ENCODE results near the gene ADAMTS2.
"Not testable (repeated sequence)": the region's sequence is repeated elsewhere in the genome, so short reads cannot be mapped to it uniquely, and the experiment has no call there.

ADAMTS2 gene

GRCh38 chr5:179287071-179287470 lies 58.2 kb downstream of the ADAMTS2 start:
- H3K4me1 ChIP-seq (ENCODE audit: control insufficient read depth in 1 of 2, insufficient read depth in 2 of 2, low read length in 2 of 2), result peaks cover 0 to 5% of the 10 kb centered on the region in 2 donors
- H3K36me3 ChIP-seq (ENCODE audit: control insufficient read depth in 1 of 2, insufficient read depth in 2 of 2, low read length in 2 of 2), result no peaks in the 10 kb centered on the region
- no peaks in the 10 kb centered on the region for H3K27me3 ChIP-seq (ENCODE audit: low read depth, low read length)
- no peak overlapping the region for H3K4me3 ChIP-seq (ENCODE audit: low read depth in 1 of 2, low read length in 2 of 2)
- H3K9me3 ChIP-seq (ENCODE audit: control insufficient read depth in 1 of 2, low read length in 2 of 2), result no peaks in the 10 kb centered on the region
- H3K27ac ChIP-seq (ENCODE audit: low read length), result no peak overlapping the region

- H3K27ac ChIP-seq (ENCODE audit: low read length); H3K4me3 ChIP-seq (ENCODE audit: low read depth in 1 of 2, low read length in 2 of 2); H3K9me3 ChIP-seq (ENCODE audit: control insufficient read depth in 1 of 2, low read length in 2 of 2); H3K4me1 ChIP-seq (ENCODE audit: control insufficient read depth in 1 of 2, insufficient read depth in 2 of 2, low read length in 2 of 2); H3K36me3 ChIP-seq (ENCODE audit: control insufficient read depth in 1 of 2, insufficient read depth in 2 of 2, low read length in 2 of 2); H3K27me3 ChIP-seq (ENCODE audit: low read depth, low read length): not testable (repeated sequence)
These were observed 59.5 kb downstream of the ADAMTS2 start for GRCh38 chr5:179285776-179286162.

DNA sequence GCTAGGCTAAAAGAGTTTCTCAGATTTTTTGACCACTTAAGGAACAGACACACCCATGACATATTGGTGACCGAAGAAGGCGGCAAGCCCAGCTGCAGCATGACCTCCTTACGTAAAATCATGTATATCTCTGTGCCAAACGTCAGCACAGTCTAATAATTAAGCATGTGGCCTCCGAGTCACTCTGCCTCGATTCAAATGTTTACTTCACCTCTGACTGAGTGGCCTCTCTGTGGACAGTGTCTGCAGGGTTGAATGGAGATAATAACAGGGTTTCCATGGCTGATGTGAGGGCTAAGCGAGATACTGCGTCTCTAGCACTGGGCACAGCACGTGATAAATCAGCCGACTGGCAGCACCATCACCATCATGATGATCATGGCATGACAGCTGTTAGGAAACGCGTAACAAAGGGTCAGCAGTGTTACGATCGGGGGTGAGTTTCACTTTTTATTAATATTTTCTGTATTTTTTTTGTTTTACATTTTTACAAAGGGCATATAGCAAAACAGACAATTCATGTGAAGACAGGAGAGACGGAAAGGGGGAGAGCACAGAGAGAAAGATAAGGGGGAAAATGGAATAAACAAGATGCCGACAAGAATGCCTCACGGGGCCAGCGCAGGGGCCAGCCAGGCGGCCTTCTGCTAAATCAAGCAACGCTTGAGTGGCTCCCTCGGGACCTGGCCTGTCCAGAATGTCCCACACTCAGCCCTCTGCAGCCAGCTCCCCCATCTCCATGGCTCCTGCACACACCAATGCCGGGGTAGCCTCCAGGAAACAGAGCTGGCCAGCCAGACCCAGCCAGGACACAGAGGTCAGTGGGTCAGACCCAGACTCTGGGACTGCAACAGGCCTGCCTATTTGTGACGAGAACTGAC lies 60.3 kb downstream of the ADAMTS2 start:
- Histone ChIP-seq H3K9me3 (ENCODE audit: control insufficient read depth in 1 of 2, low read length in 2 of 2) (no peaks in the 10 kb centered on the region), H3K4me3 (ENCODE audit: low read depth in 1 of 2, low read length in 2 of 2) (no peak overlapping the region), H3K27ac (ENCODE audit: low read length) (no peak overlapping the region)

DNA sequence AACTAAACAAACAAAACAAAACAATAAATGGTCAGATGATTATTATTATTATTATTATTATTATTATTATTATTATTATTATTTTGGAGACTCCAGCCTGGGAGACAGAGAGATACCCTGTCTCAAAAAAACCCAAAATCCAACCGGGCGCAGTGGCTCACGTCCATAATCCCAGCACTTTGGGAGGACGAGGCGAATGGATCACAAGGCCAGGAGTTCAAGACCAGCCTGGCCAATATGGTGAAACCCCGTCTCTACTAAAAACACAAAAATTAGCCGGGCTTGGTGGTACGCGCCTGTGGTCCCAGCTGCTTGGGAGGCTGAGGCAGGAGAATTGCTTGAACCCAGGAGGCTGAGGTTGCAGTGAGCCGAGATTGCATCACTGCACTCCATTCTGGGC lies 61.4 kb downstream of the ADAMTS2 start:
- H3K4me1 ChIP-seq (ENCODE audit: control insufficient read depth in 1 of 2, insufficient read depth in 2 of 2, low read length in 2 of 2); H3K27ac ChIP-seq (ENCODE audit: low read length); H3K9me3 ChIP-seq (ENCODE audit: control insufficient read depth in 1 of 2, low read length in 2 of 2); H3K4me3 ChIP-seq (ENCODE audit: low read depth in 1 of 2, low read length in 2 of 2); H3K27me3 ChIP-seq (ENCODE audit: low read depth, low read length); H3K36me3 ChIP-seq (ENCODE audit: control insufficient read depth in 1 of 2, insufficient read depth in 2 of 2, low read length in 2 of 2): not testable (repeated sequence)

More for the DNA sequence above, 60.3 kb downstream of the ADAMTS2 start:
- Histone ChIP-seq H3K36me3 (ENCODE audit: control insufficient read depth in 1 of 2, insufficient read depth in 2 of 2, low read length in 2 of 2) (no peaks in the 10 kb centered on the region), H3K4me1 (ENCODE audit: control insufficient read depth in 1 of 2, insufficient read depth in 2 of 2, low read length in 2 of 2) (peaks cover 0 to 5% of the 10 kb centered on the region in 2 donors), H3K27me3 (ENCODE audit: low read depth, low read length) (no peaks in the 10 kb centered on the region)

- Histone ChIP-seq H3K36me3 (ENCODE audit: control insufficient read depth in 1 of 2, insufficient read depth in 2 of 2, low read length in 2 of 2) (no peaks in the 10 kb centered on the region), H3K4me1 (ENCODE audit: control insufficient read depth in 1 of 2, insufficient read depth in 2 of 2, low read length in 2 of 2) (no peaks in the 10 kb centered on the region), H3K27me3 (ENCODE audit: low read depth, low read length) (no peaks in the 10 kb centered on the region), H3K4me3 (ENCODE audit: low read depth in 1 of 2, low read length in 2 of 2) (no peak overlapping the region), H3K27ac (ENCODE audit: low read length) (no peak overlapping the region), H3K9me3 (ENCODE audit: control insufficient read depth in 1 of 2, low read length in 2 of 2) (no peaks in the 10 kb centered on the region)
These were observed 63.6 kb downstream of the ADAMTS2 start for GRCh38 chr5:179281694-179282093.

GRCh38 chr5:179280095-179280490 lies 65.2 kb downstream of the ADAMTS2 start:
- no peaks in the 10 kb centered on the region for H3K9me3 ChIP-seq (ENCODE audit: control insufficient read depth in 1 of 2, low read length in 2 of 2)
- H3K4me1 ChIP-seq (ENCODE audit: control insufficient read depth in 1 of 2, insufficient read depth in 2 of 2, low read length in 2 of 2), result no peaks in the 10 kb centered on the region
- H3K27ac ChIP-seq (ENCODE audit: low read length), result no peak overlapping the region
- peaks cover 0 to 4% of the 10 kb centered on the region in 2 donors for H3K36me3 ChIP-seq (ENCODE audit: control insufficient read depth in 1 of 2, insufficient read depth in 2 of 2, low read length in 2 of 2)
- no peak overlapping the region for H3K4me3 ChIP-seq (ENCODE audit: low read depth in 1 of 2, low read length in 2 of 2)
- no peaks in the 10 kb centered on the region for H3K27me3 ChIP-seq (ENCODE audit: low read depth, low read length)

GRCh38 chr5:179279347-179280094 lies 65.7 kb downstream of the ADAMTS2 start:
- Histone ChIP-seq H3K4me3 (ENCODE audit: low read depth in 1 of 2, low read length in 2 of 2) (no peak overlapping the region), H3K4me1 (ENCODE audit: control insufficient read depth in 1 of 2, insufficient read depth in 2 of 2, low read length in 2 of 2) (no peaks in the 10 kb centered on the region), H3K27ac (ENCODE audit: low read length) (no peak overlapping the region), H3K9me3 (ENCODE audit: control insufficient read depth in 1 of 2, low read length in 2 of 2) (no peaks in the 10 kb centered on the region), H3K36me3 (ENCODE audit: control insufficient read depth in 1 of 2, insufficient read depth in 2 of 2, low read length in 2 of 2) (peaks cover 0 to 4% of the 10 kb centered on the region in 2 donors), H3K27me3 (ENCODE audit: low read depth, low read length) (no peaks in the 10 kb centered on the region)

DNA sequence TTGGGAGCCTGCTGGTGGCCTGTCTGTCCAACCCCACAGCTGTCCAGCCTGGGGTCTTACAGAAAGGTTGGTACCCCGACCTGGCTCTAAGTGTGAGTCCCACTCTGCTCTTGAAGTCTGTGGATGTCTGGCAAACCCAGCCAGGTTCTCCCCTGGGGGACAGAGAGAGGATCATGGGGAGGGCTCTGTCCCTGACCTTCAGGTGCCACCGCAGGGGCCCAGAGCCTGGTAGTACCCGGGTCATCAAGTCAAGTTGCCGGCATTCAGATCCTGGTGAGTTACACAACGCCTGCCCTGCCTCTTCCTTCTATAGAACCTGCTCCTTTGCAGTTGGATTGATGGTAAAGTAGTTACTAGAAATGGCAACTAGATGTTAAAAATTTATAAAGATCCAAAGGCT lies 66.7 kb downstream of the ADAMTS2 start:
- Histone ChIP-seq H3K4me3 (ENCODE audit: low read depth in 1 of 2, low read length in 2 of 2) (no peak overlapping the region), H3K4me1 (ENCODE audit: control insufficient read depth in 1 of 2, insufficient read depth in 2 of 2, low read length in 2 of 2) (no peaks in the 10 kb centered on the region), H3K9me3 (ENCODE audit: control insufficient read depth in 1 of 2, low read length in 2 of 2) (no peaks in the 10 kb centered on the region), H3K36me3 (ENCODE audit: control insufficient read depth in 1 of 2, insufficient read depth in 2 of 2, low read length in 2 of 2) (peaks cover 0 to 4% of the 10 kb centered on the region in 2 donors), H3K27ac (ENCODE audit: low read length) (no peak overlapping the region), H3K27me3 (ENCODE audit: low read depth, low read length) (no peaks in the 10 kb centered on the region)

DNA sequence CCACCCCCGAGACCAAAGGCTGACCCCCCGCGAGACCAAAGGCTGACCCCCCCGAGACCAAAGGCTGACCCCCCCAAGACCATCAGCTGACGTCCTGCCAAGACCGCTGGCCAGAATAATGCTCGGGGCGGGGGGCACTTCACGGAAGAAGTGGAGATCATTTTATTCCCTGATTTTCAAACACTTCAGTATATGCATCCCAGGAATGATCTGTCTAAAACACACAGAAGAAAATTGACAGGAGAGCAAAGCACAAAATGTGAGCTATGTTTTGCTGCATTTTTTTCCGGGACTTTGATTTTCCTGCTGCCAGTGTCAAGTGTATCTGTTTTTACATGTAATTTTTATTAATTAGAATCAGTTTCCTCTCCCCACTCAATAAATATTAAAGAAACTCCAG lies 67.1 kb downstream of the ADAMTS2 start:
- H3K9me3 ChIP-seq (ENCODE audit: control insufficient read depth in 1 of 2, low read length in 2 of 2), result no peaks in the 10 kb centered on the region
- H3K36me3 ChIP-seq (ENCODE audit: control insufficient read depth in 1 of 2, insufficient read depth in 2 of 2, low read length in 2 of 2), result peaks cover 0 to 4% of the 10 kb centered on the region in 2 donors
- peaks cover 0 to 2% of the 10 kb centered on the region in 2 donors for H3K4me1 ChIP-seq (ENCODE audit: control insufficient read depth in 1 of 2, insufficient read depth in 2 of 2, low read length in 2 of 2)
- no peak overlapping the region for H3K27ac ChIP-seq (ENCODE audit: low read length)
- no peaks in the 10 kb centered on the region for H3K27me3 ChIP-seq (ENCODE audit: low read depth, low read length)
- H3K4me3 ChIP-seq (ENCODE audit: low read depth in 1 of 2, low read length in 2 of 2), result no peak overlapping the region

GRCh38 chr5:179276838-179277395 lies 68.3 kb downstream of the ADAMTS2 start:
- H3K4me3 ChIP-seq (ENCODE audit: low read depth in 1 of 2, low read length in 2 of 2), result no peak overlapping the region
- H3K27ac ChIP-seq (ENCODE audit: low read length), result peak overlapping the region; percentile 24
- H3K4me1 ChIP-seq (ENCODE audit: control insufficient read depth in 1 of 2, insufficient read depth in 2 of 2, low read length in 2 of 2), result peaks cover 0 to 2% of the 10 kb centered on the region in 2 donors
- peaks cover 0 to 4% of the 10 kb centered on the region in 2 donors for H3K36me3 ChIP-seq (ENCODE audit: control insufficient read depth in 1 of 2, insufficient read depth in 2 of 2, low read length in 2 of 2)
- H3K27me3 ChIP-seq (ENCODE audit: low read depth, low read length), result no peaks in the 10 kb centered on the region
- no peaks in the 10 kb centered on the region for H3K9me3 ChIP-seq (ENCODE audit: control insufficient read depth in 1 of 2, low read length in 2 of 2)

All from muscle layer of duodenum (tissue), 2 donors.